C4-2B (cell line): ENCODE results near the gene ZNF407.

Experiments used
- CTCF ChIP-seq: fragments of 450-650 bp; conservative IDR thresholded peaks from 2 replicates; pipeline ENCODE4 v1.5.1; 2017; ENCODE audit warnings: mild to moderate bottlenecking
- ZFX ChIP-seq: fragments of 450-650 bp; IDR thresholded peaks from 2 replicates; pipeline ENCODE4 v1.6.1; 2017

GRCh38 chr18:75087119-75088020 lies 489.7 kb downstream of the ZNF407 start:
- no peak for TF ChIP-seq CTCF
- TF ChIP-seq ZFX, result no peak
